OCI-LY3 (cell line): Measurements from ENCODE around the gene BPIFB2.

Experiments
- EZH2phosphoT487 ChIP-seq: fragments of 200-600 bp; shearing (Covaris generic); IDR thresholded peaks from 2 replicates; pipeline ENCODE4 v1.6.1; 2018; ENCODE audit warnings: antibody characterized with exemption, mixed run types, low read depth
- TF ChIP-seq, protein P1 (sequence below): fragments of 200-600, 300-600 bp; sonication (generic); IDR thresholded peaks from 2 replicates; pipeline ENCODE4 v1.5.1; 2014; ENCODE audit warnings: antibody characterized with exemption, low read length, low read depth

DNA sequence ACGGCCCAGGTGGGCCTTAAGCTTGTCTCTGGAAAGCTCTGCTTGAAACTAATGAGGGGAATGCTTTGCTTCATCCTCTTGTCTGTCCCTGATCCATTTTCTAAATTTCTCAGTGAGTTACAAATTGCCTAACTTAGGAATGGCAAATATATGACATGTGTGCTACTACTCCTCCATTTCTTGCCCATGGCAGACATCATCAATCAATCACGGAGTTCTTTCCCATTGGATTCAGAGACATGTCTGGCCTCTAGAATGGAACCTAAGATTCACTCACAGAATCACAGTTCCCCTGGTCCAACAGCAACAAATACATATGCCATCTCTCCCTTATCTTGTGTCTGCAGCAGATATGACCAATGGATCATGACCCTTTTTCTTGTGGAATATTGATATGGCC lies 65.3 kb downstream of the BPIFB2 start:
- TF ChIP-seq, protein P1, sequence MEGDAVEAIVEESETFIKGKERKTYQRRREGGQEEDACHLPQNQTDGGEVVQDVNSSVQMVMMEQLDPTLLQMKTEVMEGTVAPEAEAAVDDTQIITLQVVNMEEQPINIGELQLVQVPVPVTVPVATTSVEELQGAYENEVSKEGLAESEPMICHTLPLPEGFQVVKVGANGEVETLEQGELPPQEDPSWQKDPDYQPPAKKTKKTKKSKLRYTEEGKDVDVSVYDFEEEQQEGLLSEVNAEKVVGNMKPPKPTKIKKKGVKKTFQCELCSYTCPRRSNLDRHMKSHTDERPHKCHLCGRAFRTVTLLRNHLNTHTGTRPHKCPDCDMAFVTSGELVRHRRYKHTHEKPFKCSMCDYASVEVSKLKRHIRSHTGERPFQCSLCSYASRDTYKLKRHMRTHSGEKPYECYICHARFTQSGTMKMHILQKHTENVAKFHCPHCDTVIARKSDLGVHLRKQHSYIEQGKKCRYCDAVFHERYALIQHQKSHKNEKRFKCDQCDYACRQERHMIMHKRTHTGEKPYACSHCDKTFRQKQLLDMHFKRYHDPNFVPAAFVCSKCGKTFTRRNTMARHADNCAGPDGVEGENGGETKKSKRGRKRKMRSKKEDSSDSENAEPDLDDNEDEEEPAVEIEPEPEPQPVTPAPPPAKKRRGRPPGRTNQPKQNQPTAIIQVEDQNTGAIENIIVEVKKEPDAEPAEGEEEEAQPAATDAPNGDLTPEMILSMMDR: no peak
- TF ChIP-seq EZH2phosphoT487: no peak
